OCI-LY1 (cell line): ENCODE measurements around the gene MINDY4.

Source experiments
- H2AFZ ChIP-seq: fragments of 200-600 bp; sonication (generic), shearing (Covaris generic); 2 replicates; pipeline ENCODE4 v1.6.0; 2014; ENCODE audit warnings: antibody characterized with exemption, mild to moderate bottlenecking, low read length
- H3F3A ChIP-seq: fragments of 200-600 bp; sonication (generic), shearing (Covaris generic); 2 replicates; pipeline ENCODE4 v1.6.0; 2014; ENCODE audit warnings: mild to moderate bottlenecking, antibody characterized with exemption, low read length, moderate library complexity; ENCODE audit not compliant: insufficient read depth
- H3K27ac ChIP-seq: fragments of 200-600 bp; sonication (generic); 2 replicates; pipeline ENCODE4 v1.5.1; 2014; ENCODE audit warnings: low read length, mixed run types, mild to moderate bottlenecking, low read depth; ENCODE audit not compliant: poor library complexity, severe bottlenecking
- H3K27me3 ChIP-seq: fragments of 200-600 bp; sonication (generic); 2 replicates; pipeline ENCODE4 v1.6.0; 2014; ENCODE audit warnings: antibody characterized with exemption, mild to moderate bottlenecking, low read length, moderate library complexity; ENCODE audit not compliant: insufficient read depth
- H3K36me3 ChIP-seq: fragments of 200-600 bp; sonication (generic); 2 replicates; pipeline ENCODE4 v1.6.1; 2014; ENCODE audit warnings: mild to moderate bottlenecking, antibody characterized with exemption, low read length, moderate library complexity, mixed read lengths; ENCODE audit not compliant: insufficient read depth
- H3K4me1 ChIP-seq: fragments of 200-600 bp; sonication (generic); 2 replicates; pipeline ENCODE4 v1.5.1; 2014; ENCODE audit warnings: mild to moderate bottlenecking, low read length, moderate library complexity; ENCODE audit not compliant: insufficient read depth, severe bottlenecking
- H3K4me2 ChIP-seq: fragments of 200-600 bp; sonication (generic), shearing (Covaris generic); 2 replicates; pipeline ENCODE4 v1.6.1; 2014; ENCODE audit warnings: low read length
- H3K4me3 ChIP-seq: fragments of 200-600 bp; sonication (generic); 2 replicates; pipeline ENCODE4 v1.5.1; 2014; ENCODE audit warnings: low read length, low read depth, mild to moderate bottlenecking, mixed read lengths; ENCODE audit not compliant: poor library complexity, severe bottlenecking
- H3K79me2 ChIP-seq: fragments of 200-600 bp; shearing (Covaris generic); 2 replicates; pipeline ENCODE4 v1.6.1; 2016; ENCODE audit warnings: mixed run types, low read length, mixed read lengths; ENCODE audit not compliant: insufficient read depth
- H3K9ac ChIP-seq: fragments of 200-600 bp; sonication (generic), shearing (Covaris generic); 2 replicates; pipeline ENCODE4 v1.6.1; 2014; ENCODE audit warnings: mild to moderate bottlenecking, low read length, mixed read lengths
- H3K9me2 ChIP-seq: fragments of 200-600 bp; sonication (generic), shearing (Covaris generic); 2 replicates; pipeline ENCODE4 v1.6.1; 2014; ENCODE audit warnings: low read depth, mild to moderate bottlenecking, low read length, mixed read lengths
- H3K9me3 ChIP-seq: fragments of 200-600 bp; shearing (Covaris generic); 2 replicates; pipeline ENCODE4 v1.6.1; 2014; ENCODE audit warnings: low read length, mixed read lengths
- H4K20me1 ChIP-seq: fragments of 200-600 bp; sonication (generic), shearing (Covaris generic); 2 replicates; pipeline ENCODE4 v1.6.0; 2016; ENCODE audit warnings: mild to moderate bottlenecking, low read length; ENCODE audit not compliant: insufficient read depth
- EZH2 ChIP-seq: fragments of 200-600 bp; sonication (generic), shearing (Covaris generic); IDR thresholded peaks from 2 replicates; pipeline ENCODE4 v1.8.0; 2017; ENCODE audit warnings: borderline replicate concordance, mixed run types, mild to moderate bottlenecking, antibody characterized with exemption, low read length, moderate library complexity, mixed read lengths
- TF ChIP-seq, protein P1 (sequence below): fragments of 200-600 bp; sonication (generic), shearing (Covaris generic); IDR thresholded peaks from 2 replicates; pipeline ENCODE4 v1.5.1; 2017; ENCODE audit warnings: mild to moderate bottlenecking, antibody characterized with exemption, low read length, moderate library complexity, mixed read lengths

The MINDY4 gene

DNA sequence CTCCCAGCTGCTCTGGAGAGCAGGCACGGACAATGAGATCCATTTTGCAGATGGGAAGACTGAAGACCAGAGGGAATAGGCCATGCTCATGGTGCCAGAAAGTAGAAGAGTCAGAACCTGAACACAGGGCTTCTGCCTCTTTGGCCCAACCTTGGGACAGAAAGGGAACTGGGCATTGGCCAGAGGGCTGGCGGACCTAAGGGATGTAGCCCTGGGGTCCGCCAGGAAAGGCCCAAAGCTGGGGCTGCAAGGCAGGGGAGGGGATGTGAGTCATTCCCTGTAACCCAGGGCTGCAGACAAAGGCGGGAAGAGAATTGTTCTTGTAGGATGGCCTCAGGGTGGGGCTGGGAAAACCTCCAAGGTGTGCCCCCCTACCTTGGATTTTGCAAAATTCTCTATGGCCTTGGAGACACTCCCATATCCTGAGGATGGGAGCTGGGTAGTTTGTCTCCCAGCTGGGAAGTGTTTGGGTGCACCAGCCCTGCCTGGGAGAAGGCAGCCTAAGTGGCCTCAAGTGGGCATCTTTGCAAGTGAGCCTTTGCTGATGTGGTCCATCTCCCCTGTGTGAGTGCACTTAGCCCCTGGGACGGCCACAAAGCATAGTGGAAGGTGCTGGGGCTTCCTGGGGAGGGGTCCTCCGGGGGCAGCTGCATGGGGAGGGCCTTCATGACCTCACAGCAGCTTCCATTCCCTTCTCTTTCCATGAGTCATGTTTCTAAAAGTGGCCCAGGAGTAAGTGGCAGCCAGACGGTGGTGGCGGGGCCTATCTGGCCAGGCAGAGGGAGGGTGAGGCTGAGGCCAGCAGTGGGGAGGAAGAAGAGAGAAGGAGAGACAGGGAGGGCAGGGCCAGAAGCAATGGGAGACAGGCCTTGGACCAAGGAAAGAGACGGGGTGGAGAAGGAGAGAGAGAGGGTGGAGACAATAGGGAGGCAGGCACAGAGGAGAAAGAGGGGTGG is 149.6 kb downstream of the MINDY4 start:
- Histone ChIP-seq H3K36me3 (no peaks in the 10 kb centered on the region), H3K9ac (no peak overlapping the region), H3K4me2 (no peak overlapping the region), H3K4me1 (no peaks in the 10 kb centered on the region), H3K27ac (no peak overlapping the region), H3K27me3 (peaks cover 17% of the 10 kb centered on the region; the same call in 1 of the 2 replicates), H3K79me2 (no peaks in the 10 kb centered on the region), H3K9me3 (no peaks in the 10 kb centered on the region), H2AFZ (no peak overlapping the region), H3K9me2 (no peaks in the 10 kb centered on the region), H4K20me1 (no peaks in the 10 kb centered on the region), H3F3A (no peaks in the 10 kb centered on the region), H3K4me3 (no peak overlapping the region)
- TF ChIP-seq EZH2, result no peak
- TF ChIP-seq, protein P1, sequence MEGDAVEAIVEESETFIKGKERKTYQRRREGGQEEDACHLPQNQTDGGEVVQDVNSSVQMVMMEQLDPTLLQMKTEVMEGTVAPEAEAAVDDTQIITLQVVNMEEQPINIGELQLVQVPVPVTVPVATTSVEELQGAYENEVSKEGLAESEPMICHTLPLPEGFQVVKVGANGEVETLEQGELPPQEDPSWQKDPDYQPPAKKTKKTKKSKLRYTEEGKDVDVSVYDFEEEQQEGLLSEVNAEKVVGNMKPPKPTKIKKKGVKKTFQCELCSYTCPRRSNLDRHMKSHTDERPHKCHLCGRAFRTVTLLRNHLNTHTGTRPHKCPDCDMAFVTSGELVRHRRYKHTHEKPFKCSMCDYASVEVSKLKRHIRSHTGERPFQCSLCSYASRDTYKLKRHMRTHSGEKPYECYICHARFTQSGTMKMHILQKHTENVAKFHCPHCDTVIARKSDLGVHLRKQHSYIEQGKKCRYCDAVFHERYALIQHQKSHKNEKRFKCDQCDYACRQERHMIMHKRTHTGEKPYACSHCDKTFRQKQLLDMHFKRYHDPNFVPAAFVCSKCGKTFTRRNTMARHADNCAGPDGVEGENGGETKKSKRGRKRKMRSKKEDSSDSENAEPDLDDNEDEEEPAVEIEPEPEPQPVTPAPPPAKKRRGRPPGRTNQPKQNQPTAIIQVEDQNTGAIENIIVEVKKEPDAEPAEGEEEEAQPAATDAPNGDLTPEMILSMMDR, result no peak

- Histone ChIP-seq H3K27me3 (peaks cover 17% of the 10 kb centered on the region; the same call in 1 of the 2 replicates), H3K9me2 (no peaks in the 10 kb centered on the region), H3K4me1 (no peaks in the 10 kb centered on the region), H4K20me1 (no peaks in the 10 kb centered on the region), H3K27ac (no peak overlapping the region), H3K4me3 (no peak overlapping the region), H2AFZ (no peak overlapping the region), H3K4me2 (no peak overlapping the region), H3K36me3 (no peaks in the 10 kb centered on the region), H3K9me3 (no peaks in the 10 kb centered on the region), H3K9ac (no peak overlapping the region), H3F3A (no peaks in the 10 kb centered on the region), H3K79me2 (no peaks in the 10 kb centered on the region)
- no peak for TF ChIP-seq EZH2
- TF ChIP-seq, protein P1, result no peak
Measured at GRCh38 chr7:30921540-30922401, 150.6 kb downstream of the MINDY4 start.

DNA sequence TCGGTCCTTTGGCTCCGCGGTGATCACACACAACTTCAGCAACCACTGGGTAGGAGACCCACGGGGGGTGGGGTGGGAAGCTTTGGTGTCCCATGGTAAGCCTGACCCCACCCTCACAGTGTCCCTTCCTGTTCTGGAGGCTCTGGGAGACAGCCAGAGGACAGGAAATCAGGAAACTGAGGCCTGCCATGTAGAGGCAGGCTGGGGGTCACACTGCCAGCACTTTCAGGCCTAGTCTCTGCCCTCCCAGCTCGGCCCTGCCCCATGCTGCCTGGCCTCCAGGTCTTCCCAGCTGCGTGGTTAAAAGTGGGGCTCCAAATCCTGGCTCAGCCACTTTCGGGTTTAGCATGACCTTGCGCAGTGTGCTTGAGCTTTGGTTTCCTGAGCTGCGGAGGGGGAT is 151.4 kb downstream of the MINDY4 start:
- no peaks in the 10 kb centered on the region for H4K20me1 ChIP-seq
- peaks cover 17% of the 10 kb centered on the region; the same call in 1 of the 2 replicates for H3K27me3 ChIP-seq
- no peaks in the 10 kb centered on the region for H3K36me3 ChIP-seq
- H3K27ac ChIP-seq, result no peak overlapping the region
- no peak overlapping the region for H3K9ac ChIP-seq
- H3K4me2 ChIP-seq, result no peak overlapping the region
- no peaks in the 10 kb centered on the region for H3F3A ChIP-seq
- no peaks in the 10 kb centered on the region for H3K9me3 ChIP-seq
- H3K9me2 ChIP-seq, result no peaks in the 10 kb centered on the region
- no peaks in the 10 kb centered on the region for H3K4me1 ChIP-seq
- no peak for TF ChIP-seq EZH2
- TF ChIP-seq, protein P1, result no peak
- no peaks in the 10 kb centered on the region for H3K79me2 ChIP-seq
- no peak overlapping the region for H2AFZ ChIP-seq
- H3K4me3 ChIP-seq, result no peak overlapping the region
